Lower leg skin (tissue), 4 donors: ENCODE data around the gene MTARC2. TPM values are rescaled to one million over a fixed set of nuclear protein-coding genes. Genes with fewer than 3 reads are reported as not detected.

Source experiments
- DNase-seq, 2 donors: peaks; one replicate each; pipeline ENCODE4 v3.0.0-alpha.2; 2019; ENCODE audit warnings: low spot score in 2 of 2
- H3K4me3 ChIP-seq: fragments of 200-600 bp; sonication (generic); 2 replicates; pipeline ENCODE4 v1.5.1; 2017; ENCODE audit warnings: mild to moderate bottlenecking, low read depth; ENCODE audit not compliant: poor library complexity, severe bottlenecking
- CTCF ChIP-seq, 3 donors: fragments of 450-650 bp; IDR thresholded peaks; one replicate each; pipeline ENCODE4 v1.5.1; 2016; ENCODE audit warnings: antibody characterized with exemption in 3 of 3, mild to moderate bottlenecking in 3 of 3, moderate library complexity in 2 of 3
- POLR2A ChIP-seq, 2 donors: fragments of 450-650 bp; IDR thresholded peaks; one replicate each; pipeline ENCODE4 v1.6.1; 2016 to 2017; ENCODE audit warnings: antibody characterized with exemption in 2 of 2, mild to moderate bottlenecking in 1 of 2, moderate library complexity in 1 of 2
- WGBS, 2 donors: methylation state at CpG; one replicate each; pipeline ENCODE4 v1.1.5; 2018; 5-methylcytosine and 5-hydroxymethylcytosine counted together
- intact Hi-C: fragments of 100-400 bp; cut with DNase I; formaldehyde crosslinking; loops from one replicate; pipeline ENCODE4 v1.15.0; 2023; ENCODE audit warnings: low total_unique reads
- total RNA-seq, 4 donors: library from RNA; depleted of rRNA; stranded (reverse); fragments of >200 nt; gene quantifications; one replicate each; pipeline ENCODE4 v1.1.0, GENCODE V29; 2016

MTARC2 gene
- total RNA-seq, 4 donors from 2014 or later = 4.3 to 8.6 (median 5.6) TPM

- 61 to 69% methylated on average over 8 of the region's 8 CpGs for WGBS, 2 donors
- intact Hi-C loops = no loop called here
- no peak for TF ChIP-seq CTCF (IDR thresholded peaks at IDR 0.05)
- no peak for TF ChIP-seq POLR2A (IDR thresholded peaks at IDR 0.05)
- no peak for DNase-seq
- no peak overlapping the region for H3K4me3 ChIP-seq
Observed at GRCh38 chr1:220767312-220768125, 19.4 kb downstream of the MTARC2 start.

- TF ChIP-seq POLR2A (IDR thresholded peaks at IDR 0.05) (no peak), CTCF (IDR thresholded peaks at IDR 0.05) (no peak)
- intact Hi-C loops = no loop called here
- WGBS, 2 donors = 55 to 78% methylated on average over 5 of the region's 5 CpGs
- no peak overlapping the region for H3K4me3 ChIP-seq
- no peak for DNase-seq
Observed at GRCh38 chr1:220768126-220768601, 20.0 kb downstream of the MTARC2 start.

- DNase-seq = no peak
- intact Hi-C loops = no loop called here
- H3K4me3 ChIP-seq = no peak overlapping the region
- TF ChIP-seq CTCF (IDR thresholded peaks at IDR 0.05) (no peak), POLR2A (IDR thresholded peaks at IDR 0.05) (no peak)
- 94 to 96% methylated on average over 13 of the region's 13 CpGs for WGBS, 2 donors
Observed at GRCh38 chr1:220769205-220769604, 21.1 kb downstream of the MTARC2 start.

- 86 to 91% methylated on average over 15 of the region's 15 CpGs for WGBS, 2 donors
- DNase-seq = no peak
- intact Hi-C loops = no loop called here
Observed at GRCh38 chr1:220770245-220770913, 22.3 kb downstream of the MTARC2 start.

GRCh38 chr1:220772846-220773245 is 24.7 kb downstream of the MTARC2 start:
- no peak for TF ChIP-seq CTCF (IDR thresholded peaks at IDR 0.05)
- TF ChIP-seq POLR2A (IDR thresholded peaks at IDR 0.05) = no peak
- H3K4me3 ChIP-seq = no peak overlapping the region
- intact Hi-C loops = no loop called here
- DNase-seq = no peak
- 77 to 85% methylated on average over 4 of the region's 4 CpGs for WGBS, 2 donors

More at GRCh38 chr1:220770245-220770913, 22.3 kb downstream of the MTARC2 start:
- no peak for TF ChIP-seq POLR2A (IDR thresholded peaks at IDR 0.05)
- no peak for TF ChIP-seq CTCF (IDR thresholded peaks at IDR 0.05)
- H3K4me3 ChIP-seq = no peak overlapping the region
